Hepatocyte (in vitro differentiated cells): ENCODE measurements around the gene PTPRN2.

Experiments used
- CTCF ChIP-seq: fragments of 200-600 bp; sonication (generic); IDR thresholded peaks from 2 replicates; pipeline ENCODE4 v1.5.1; 2016; ENCODE audit warnings: antibody characterized with exemption, mild to moderate bottlenecking; ENCODE audit not compliant: poor library complexity
- EZH2 ChIP-seq: fragments of 200-600 bp; sonication (generic); IDR thresholded peaks from 2 replicates; pipeline ENCODE4 v1.6.1; 2016; ENCODE audit warnings: antibody characterized with exemption, mild to moderate bottlenecking, borderline replicate concordance
- EZH2phosphoT487 ChIP-seq: fragments of 200-600 bp; sonication (generic); IDR thresholded peaks from one replicate; pipeline ENCODE4 v1.6.1; 2018; ENCODE audit warnings: antibody characterized with exemption, mild to moderate bottlenecking, low read depth, moderate library complexity; ENCODE audit not compliant: unreplicated experiment, severe bottlenecking

DNA sequence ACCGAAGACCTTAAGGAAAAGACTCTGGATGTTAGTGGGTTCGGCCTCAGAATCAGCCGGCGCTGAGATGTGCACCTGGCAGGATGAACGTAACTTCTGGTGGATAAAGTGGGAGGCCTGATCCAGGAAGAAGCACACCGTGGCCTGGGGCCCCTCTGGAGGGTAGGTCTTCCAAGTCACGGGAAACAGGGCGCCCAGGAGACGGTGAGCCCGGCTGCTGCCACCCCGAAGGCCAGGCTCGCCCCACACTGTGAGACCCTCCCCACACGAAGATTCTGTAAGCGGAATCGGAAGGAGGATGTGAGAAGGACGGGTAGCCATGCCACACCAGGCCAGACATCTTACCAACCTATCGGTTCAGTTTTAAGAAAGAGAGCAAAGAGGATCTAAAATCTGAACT lies 971.8 kb downstream of the PTPRN2 start:
- no peak for TF ChIP-seq CTCF
- TF ChIP-seq EZH2phosphoT487 = no peak
- no peak for TF ChIP-seq EZH2
